A549 (cell line): Measurements from ENCODE around the gene DRP2. TPM values are rescaled to one million over a fixed set of nuclear protein-coding genes. Genes with fewer than 3 reads are reported as not detected.

Experiments
- polyA plus RNA-seq, 4 experiments: library from polyadenylated mRNA; depleted of rRNA in 3 of 4; stranded (reverse); fragments of >200 nt; fragmentation: RNase III in 1 of 4; extraction: RNeasy Plus Mini Kit Qiagen cat#74134 plus additional on column Dnase treatment in 1 of 4; gene quantifications; 2 replicates in 3 of 4; 3 replicates in 1 of 4; pipeline ENCODE4 v1.2.3, GENCODE V29; 2011 to 2017
- small RNA-seq, 6 experiments: library from RNA; depleted of rRNA; stranded (forward); fragments of <200 nt; gene quantifications; one replicate each; pipeline ENCODE3, GENCODE V24; 2012

The DRP2 gene
- polyA plus RNA-seq, 2 of the 4 experiments (the other 2 are of a cell fraction), result 0.58 to 0.62 TPM

Small RNA genes within 50 kb of the gene (small RNA-seq; reads per million reads assigned to genes)
- gene Z70280.1, result 0 to 0.04 (median 0) reads per million in 6 experiments

Other genes with a start within 250 kb of the DRP2 start
- 29.1 and 30.9 TPM in 2 replicates for gene TRMT2B, start 167.7 kb upstream of the DRP2 start, polyA plus RNA-seq (2011; rRNA removed)
- 14.2 to 15.0 TPM (median 14.3 TPM) in 3 replicates for gene TRMT2B, start 167.7 kb upstream of the DRP2 start, polyA plus RNA-seq (2017; fragmentation: RNase III; extraction: RNeasy Plus Mini Kit Qiagen cat#74134 plus additional on column Dnase treatment)
- gene TMEM35A, start 140.9 kb upstream of the DRP2 start, polyA plus RNA-seq (2011; rRNA removed), result 0.05 TPM in 1 of 2 replicates, not detected in the other
- not detected in 3 replicates for gene TMEM35A, start 140.9 kb upstream of the DRP2 start, polyA plus RNA-seq (2017; fragmentation: RNase III; extraction: RNeasy Plus Mini Kit Qiagen cat#74134 plus additional on column Dnase treatment)
- 20.7 and 20.9 TPM in 2 replicates for gene CENPI, start 121.6 kb upstream of the DRP2 start, polyA plus RNA-seq (2011; rRNA removed)
- 17.7 to 19.5 TPM (median 18.4 TPM) in 3 replicates for gene CENPI, start 121.6 kb upstream of the DRP2 start, polyA plus RNA-seq (2017; fragmentation: RNase III; extraction: RNeasy Plus Mini Kit Qiagen cat#74134 plus additional on column Dnase treatment)
- 0.08 and 0.13 TPM in 2 replicates for gene TAF7L, start 71.5 kb downstream of the DRP2 start, polyA plus RNA-seq (2011; rRNA removed)
- 0.05 to 0.08 TPM (median 0.08 TPM) in 3 replicates for gene TAF7L, start 71.5 kb downstream of the DRP2 start, polyA plus RNA-seq (2017; fragmentation: RNase III; extraction: RNeasy Plus Mini Kit Qiagen cat#74134 plus additional on column Dnase treatment)
- 22.2 and 24.5 TPM in 2 replicates for gene TIMM8A, start 129.0 kb downstream of the DRP2 start, polyA plus RNA-seq (2011; rRNA removed)
- gene TIMM8A, start 129.0 kb downstream of the DRP2 start, polyA plus RNA-seq (2017; fragmentation: RNase III; extraction: RNeasy Plus Mini Kit Qiagen cat#74134 plus additional on column Dnase treatment), result 34.2 to 38.7 TPM (median 36.8 TPM) in 3 replicates
- 0.05 and 0.26 TPM in 2 replicates for gene BTK, start 166.4 kb downstream of the DRP2 start, polyA plus RNA-seq (2011; rRNA removed)
- gene BTK, start 166.4 kb downstream of the DRP2 start, polyA plus RNA-seq (2017; fragmentation: RNase III; extraction: RNeasy Plus Mini Kit Qiagen cat#74134 plus additional on column Dnase treatment), result 0.05 to 0.20 TPM (median 0.18 TPM) in 3 replicates
- gene RPL36A, start 171.2 kb downstream of the DRP2 start, polyA plus RNA-seq (2011; rRNA removed), result 2,853 and 3,171 TPM in 2 replicates
- 2,347 to 2,811 TPM (median 2,529 TPM) in 3 replicates for gene RPL36A, start 171.2 kb downstream of the DRP2 start, polyA plus RNA-seq (2017; fragmentation: RNase III; extraction: RNeasy Plus Mini Kit Qiagen cat#74134 plus additional on column Dnase treatment)
- gene GLA, start 188.1 kb downstream of the DRP2 start, polyA plus RNA-seq (2011; rRNA removed), result 184 and 186 TPM in 2 replicates
- gene GLA, start 188.1 kb downstream of the DRP2 start, polyA plus RNA-seq (2017; fragmentation: RNase III; extraction: RNeasy Plus Mini Kit Qiagen cat#74134 plus additional on column Dnase treatment), result 136 to 148 TPM (median 147 TPM) in 3 replicates
- gene HNRNPH2, start 188.4 kb downstream of the DRP2 start, polyA plus RNA-seq (2011; rRNA removed), result 50.1 and 55.4 TPM in 2 replicates
- 74.9 to 88.0 TPM (median 86.5 TPM) in 3 replicates for gene HNRNPH2, start 188.4 kb downstream of the DRP2 start, polyA plus RNA-seq (2017; fragmentation: RNase III; extraction: RNeasy Plus Mini Kit Qiagen cat#74134 plus additional on column Dnase treatment)